ENCODE data around the gene PLET1.

PLET1 gene

DNA sequence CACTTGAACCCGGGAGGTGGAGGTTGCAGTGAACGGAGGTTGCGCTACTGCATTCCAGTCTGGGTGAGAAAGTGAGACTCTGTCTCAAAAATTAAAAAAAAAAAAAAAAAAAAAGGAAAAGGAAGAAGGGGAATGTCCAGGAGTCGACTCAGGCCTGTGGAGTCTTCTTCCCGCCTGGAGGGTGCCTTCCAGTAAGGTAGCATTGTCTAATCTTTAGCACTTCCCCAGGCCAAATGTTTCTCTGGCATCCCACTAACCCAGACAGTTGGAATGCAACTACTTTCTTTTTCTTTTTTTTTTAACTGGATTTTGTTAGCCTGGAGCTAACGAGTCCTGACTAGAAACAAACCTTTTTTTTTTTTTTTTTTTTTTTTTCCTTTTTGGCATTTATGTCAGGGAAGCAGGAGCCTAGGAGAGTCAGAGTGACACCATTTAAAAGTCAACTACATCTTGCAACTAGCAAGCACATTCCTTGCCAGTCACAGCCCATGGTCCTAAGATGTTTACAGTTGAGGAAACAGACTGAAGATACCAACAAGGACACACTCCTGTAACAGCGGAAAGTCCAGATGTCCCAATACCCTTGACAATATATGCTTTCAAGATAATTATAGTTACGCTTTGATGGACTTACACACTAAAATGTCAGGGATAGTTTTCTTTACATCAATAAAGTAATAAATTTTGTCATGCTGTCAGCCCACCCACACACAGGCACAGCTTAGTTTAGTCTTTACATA lies 10.6 kb downstream of the PLET1 start:
- TF ChIP-seq, protein P1, sequence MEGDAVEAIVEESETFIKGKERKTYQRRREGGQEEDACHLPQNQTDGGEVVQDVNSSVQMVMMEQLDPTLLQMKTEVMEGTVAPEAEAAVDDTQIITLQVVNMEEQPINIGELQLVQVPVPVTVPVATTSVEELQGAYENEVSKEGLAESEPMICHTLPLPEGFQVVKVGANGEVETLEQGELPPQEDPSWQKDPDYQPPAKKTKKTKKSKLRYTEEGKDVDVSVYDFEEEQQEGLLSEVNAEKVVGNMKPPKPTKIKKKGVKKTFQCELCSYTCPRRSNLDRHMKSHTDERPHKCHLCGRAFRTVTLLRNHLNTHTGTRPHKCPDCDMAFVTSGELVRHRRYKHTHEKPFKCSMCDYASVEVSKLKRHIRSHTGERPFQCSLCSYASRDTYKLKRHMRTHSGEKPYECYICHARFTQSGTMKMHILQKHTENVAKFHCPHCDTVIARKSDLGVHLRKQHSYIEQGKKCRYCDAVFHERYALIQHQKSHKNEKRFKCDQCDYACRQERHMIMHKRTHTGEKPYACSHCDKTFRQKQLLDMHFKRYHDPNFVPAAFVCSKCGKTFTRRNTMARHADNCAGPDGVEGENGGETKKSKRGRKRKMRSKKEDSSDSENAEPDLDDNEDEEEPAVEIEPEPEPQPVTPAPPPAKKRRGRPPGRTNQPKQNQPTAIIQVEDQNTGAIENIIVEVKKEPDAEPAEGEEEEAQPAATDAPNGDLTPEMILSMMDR (IDR thresholded peaks at IDR 0.05; ENCODE audit: low read depth, low read length, missing control alignments) = no peak
- DNase-seq (ENCODE audit: low read depth) = no peak
- no peak overlapping the region for H3K4me3 ChIP-seq (ENCODE audit: low read depth, low read length)

DNA sequence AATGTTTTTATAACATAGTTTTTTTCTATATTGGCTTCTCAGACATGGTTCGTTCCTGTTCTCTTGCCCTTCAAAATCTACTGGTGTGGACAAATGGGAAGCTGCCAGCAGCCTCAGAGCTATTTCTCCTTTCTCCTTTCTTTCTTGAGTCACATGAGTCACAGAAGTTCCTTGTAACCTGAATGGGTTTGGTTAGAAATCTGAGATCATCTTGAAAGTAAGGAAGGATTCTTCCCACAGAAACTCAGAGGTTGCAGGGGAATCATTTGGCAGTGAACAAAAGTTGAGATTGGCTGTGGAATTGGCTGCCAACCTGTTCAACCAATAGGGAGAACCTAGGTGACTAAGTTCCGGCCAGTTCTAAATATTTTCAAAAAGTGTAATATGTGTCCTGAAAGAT lies 12.5 kb downstream of the PLET1 start:
- H3K4me3 ChIP-seq (ENCODE audit: low read depth, low read length) = no peak overlapping the region
- TF ChIP-seq, protein P1 (IDR thresholded peaks at IDR 0.05; ENCODE audit: low read depth, low read length, missing control alignments) = no peak
- DNase-seq (ENCODE audit: low read depth) = no peak

DNA sequence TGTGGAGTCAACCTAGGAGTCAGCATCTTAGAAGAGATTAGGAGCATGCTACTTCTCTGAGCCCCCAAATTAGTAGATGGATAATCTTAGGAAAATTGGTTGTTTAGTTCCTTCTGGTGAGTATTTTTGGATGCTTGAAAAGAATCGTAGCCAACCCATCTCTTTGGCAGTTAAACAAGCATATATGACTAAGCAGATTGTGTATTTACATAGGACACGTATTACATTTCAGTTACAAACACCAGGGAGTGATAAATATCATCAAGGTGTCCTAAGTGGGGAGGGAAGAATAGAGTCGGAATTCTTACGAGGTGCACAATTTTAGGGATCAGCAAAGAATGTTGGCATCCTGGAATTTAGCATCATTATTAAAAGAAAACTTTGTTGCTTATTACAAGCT lies 13.5 kb downstream of the PLET1 start:
- no peak overlapping the region for H3K4me3 ChIP-seq (ENCODE audit: low read depth, low read length)
- TF ChIP-seq, protein P1 (IDR thresholded peaks at IDR 0.05; ENCODE audit: low read depth, low read length, missing control alignments) = no peak
- no peak for DNase-seq (ENCODE audit: low read depth)

DNA sequence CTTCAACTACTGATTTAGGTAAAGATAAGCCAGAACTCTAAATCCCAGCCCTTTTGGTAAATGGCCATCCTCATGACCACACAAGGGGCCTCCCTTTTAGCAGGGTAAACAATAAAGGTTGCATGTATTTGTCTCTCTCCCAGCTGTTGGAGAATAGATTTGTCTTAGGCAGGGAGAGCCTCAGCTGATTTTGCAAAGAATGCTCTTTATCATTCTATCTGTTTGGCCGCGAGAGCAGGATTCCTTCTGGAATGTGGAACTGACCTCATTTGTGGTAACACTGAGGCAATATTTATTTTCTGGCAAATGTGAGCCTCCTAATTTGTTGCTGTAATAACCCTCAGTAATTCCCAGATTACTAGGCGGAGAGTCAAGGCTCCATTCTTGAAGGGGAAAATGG lies 19.2 kb downstream of the PLET1 start:
- H3K4me3 ChIP-seq (ENCODE audit: low read depth, low read length) = no peak overlapping the region
- TF ChIP-seq, protein P1 (IDR thresholded peaks at IDR 0.05; ENCODE audit: low read depth, low read length, missing control alignments) = no peak
- no peak for DNase-seq (ENCODE audit: low read depth)

DNA sequence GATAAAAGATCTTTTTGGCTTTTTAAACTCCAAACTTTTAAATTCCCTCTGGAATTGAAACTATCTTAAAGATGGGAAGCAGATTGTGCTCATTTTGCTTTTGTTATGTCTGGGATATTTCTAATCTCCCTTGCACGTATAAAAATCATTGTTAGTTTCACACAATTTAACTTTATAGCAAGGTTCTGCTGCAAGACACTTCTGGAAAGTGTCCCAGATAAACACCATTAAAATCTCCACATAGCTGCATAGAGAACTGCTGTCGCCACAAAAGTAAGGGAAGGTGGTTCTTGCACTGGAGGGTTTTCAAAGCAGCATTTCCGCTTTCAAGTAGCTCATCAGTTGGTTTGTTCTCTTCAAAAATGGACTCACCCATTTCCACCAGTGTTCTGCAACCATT lies 22.6 kb downstream of the PLET1 start:
- TF ChIP-seq, protein P1 (IDR thresholded peaks at IDR 0.05; ENCODE audit: low read depth, low read length, missing control alignments) = no peak
- H3K4me3 ChIP-seq (ENCODE audit: low read depth, low read length) = no peak overlapping the region
- no peak for DNase-seq (ENCODE audit: low read depth)

DNA sequence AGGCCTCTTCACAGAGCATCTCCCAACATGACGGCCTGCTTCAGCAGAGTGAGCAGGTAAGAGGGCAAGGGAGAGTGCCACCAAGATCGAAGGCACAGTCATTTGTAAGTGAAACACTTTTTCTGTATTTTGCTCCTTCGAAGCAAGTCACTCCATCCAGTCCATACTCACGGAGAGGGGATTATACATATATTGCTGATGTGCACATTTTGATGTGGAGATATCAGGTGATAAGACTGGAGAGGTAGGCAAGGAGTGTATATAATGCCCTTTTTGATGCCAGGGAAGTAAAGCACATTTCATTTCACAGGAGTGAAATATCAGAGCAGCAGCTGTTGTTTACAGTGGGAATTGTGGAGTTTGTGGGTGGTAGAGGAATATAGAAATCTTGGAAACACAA lies 23.2 kb downstream of the PLET1 start:
- TF ChIP-seq, protein P1 (IDR thresholded peaks at IDR 0.05; ENCODE audit: low read depth, low read length, missing control alignments) = no peak
- no peak for DNase-seq (ENCODE audit: low read depth)
- no peak overlapping the region for H3K4me3 ChIP-seq (ENCODE audit: low read depth, low read length)
